ENCODE data around the gene CASD1.

CASD1 gene

GRCh38 chr7:94509264-94509886, at the start of gene CASD1:
TSS of gene CASD1 (plus strand) at chr7:94509809. CDS start at chr7:94510085, 276 bp downstream.
- no peak for DNase-seq (ENCODE audit: low read depth)

- no peak for DNase-seq (ENCODE audit: low read depth)
Measured at GRCh38 chr7:94466516-94466915, 43.1 kb upstream of the CASD1 start.

GRCh38 chr7:94471604-94472003, 38.0 kb upstream of the CASD1 start:
- DNase-seq (ENCODE audit: low read depth) = no peak

GRCh38 chr7:94472608-94473007, 37.0 kb upstream of the CASD1 start:
- DNase-seq (ENCODE audit: low read depth) = no peak

- DNase-seq (ENCODE audit: low read depth) = no peak
Measured at GRCh38 chr7:94476251-94476840, 33.3 kb upstream of the CASD1 start.

GRCh38 chr7:94477878-94478277, 31.7 kb upstream of the CASD1 start:
- no peak for DNase-seq (ENCODE audit: low read depth)

GRCh38 chr7:94478648-94479214, 30.9 kb upstream of the CASD1 start:
- DNase-seq (ENCODE audit: low read depth) = no peak

GRCh38 chr7:94481279-94481678, 28.3 kb upstream of the CASD1 start:
- DNase-seq (ENCODE audit: low read depth) = no peak

GRCh38 chr7:94482796-94483195, 26.8 kb upstream of the CASD1 start:
- DNase-seq (ENCODE audit: low read depth) = no peak

GRCh38 chr7:94483843-94484242, 25.8 kb upstream of the CASD1 start:
- DNase-seq (ENCODE audit: low read depth) = no peak

GRCh38 chr7:94486216-94486615, 23.4 kb upstream of the CASD1 start:
- no peak for DNase-seq (ENCODE audit: low read depth)

- DNase-seq (ENCODE audit: low read depth) = no peak
Measured at GRCh38 chr7:94491410-94491809, 18.2 kb upstream of the CASD1 start.

GRCh38 chr7:94492601-94493000, 17.0 kb upstream of the CASD1 start:
- no peak for DNase-seq (ENCODE audit: low read depth)

GRCh38 chr7:94497874-94498670, 11.5 kb upstream of the CASD1 start:
- DNase-seq (ENCODE audit: low read depth) = no peak

- DNase-seq (ENCODE audit: low read depth) = no peak
Measured at GRCh38 chr7:94498918-94499317, 10.7 kb upstream of the CASD1 start.

GRCh38 chr7:94507462-94507861, 2.1 kb upstream of the CASD1 start:
- no peak for DNase-seq (ENCODE audit: low read depth)

- DNase-seq (ENCODE audit: low read depth) = no peak
Measured at GRCh38 chr7:94507962-94508361, 1.6 kb upstream of the CASD1 start.

GRCh38 chr7:94509887-94510581, 425 bp downstream of the CASD1 start:
- no peak for DNase-seq (ENCODE audit: low read depth)

GRCh38 chr7:94510582-94511496, 1.2 kb downstream of the CASD1 start:
- no peak for DNase-seq (ENCODE audit: low read depth)

- no peak for DNase-seq (ENCODE audit: low read depth)
Measured at GRCh38 chr7:94511718-94512117, 2.1 kb downstream of the CASD1 start.

Data from GM04503 (cell line).